ENCODE measurements around the gene ARID1B.
A peak's percentile ranks its signal among the peaks of the same experiment; 100 is the strongest.
"Not testable (repeated sequence)": the region's sequence is repeated elsewhere in the genome, so short reads cannot be mapped to it uniquely, and the experiment has no call there.

ARID1B gene

DNA sequence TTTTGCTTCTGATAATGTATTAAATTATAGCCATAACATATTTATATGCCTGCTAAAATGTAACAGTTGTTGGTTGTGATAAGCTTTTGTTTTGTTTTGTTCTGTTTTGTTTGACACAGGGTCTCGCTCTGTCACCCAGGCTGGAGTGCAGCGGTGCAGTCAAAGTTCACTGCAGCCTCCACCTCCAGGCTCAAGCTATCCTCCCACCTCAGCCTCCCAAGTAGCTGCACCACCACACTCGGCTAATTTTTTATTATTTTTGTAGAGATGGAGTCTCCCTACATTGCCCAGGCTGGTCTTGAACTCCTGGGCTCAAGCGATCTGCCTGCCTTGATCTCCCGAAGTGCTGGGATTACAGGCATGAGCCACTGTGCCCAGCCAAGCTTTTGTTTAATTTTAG is 157.8 kb downstream of the ARID1B start:
- H3K36me3 Mint-ChIP-seq: peaks cover 6% of the 10 kb centered on the region
- no peak overlapping the region for H3K4me3 Mint-ChIP-seq
- H3K9me3 Mint-ChIP-seq (ENCODE audit: low read depth): no peaks in the 10 kb centered on the region
- peaks cover 65% of the 10 kb centered on the region for H3K4me1 Mint-ChIP-seq (ENCODE audit: low read depth)
- H3K27me3 Mint-ChIP-seq: no peaks in the 10 kb centered on the region
- no peak overlapping the region for H3K27ac Mint-ChIP-seq

DNA sequence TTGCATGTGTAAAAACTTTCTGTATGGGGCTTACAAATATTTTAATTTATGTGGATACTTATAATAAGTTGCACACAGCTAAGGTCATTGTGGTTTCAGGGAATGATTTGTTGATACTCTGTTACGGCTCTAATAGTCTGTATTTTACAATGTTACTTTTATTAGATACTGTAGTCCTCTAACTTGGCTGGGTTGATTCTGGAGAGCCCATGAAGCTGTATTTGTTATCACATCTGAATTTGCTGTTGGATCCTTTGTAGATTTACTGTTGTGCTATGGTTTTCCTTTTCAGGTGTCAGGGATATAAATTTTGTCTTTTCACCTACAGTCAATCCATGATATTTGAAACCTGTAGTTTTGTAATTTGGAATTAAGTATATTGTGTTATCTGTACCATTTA is 161.0 kb downstream of the ARID1B start:
- Mint-ChIP-seq H3K4me1 (ENCODE audit: low read depth) (peaks cover 70% of the 10 kb centered on the region), H3K27ac (no peak overlapping the region), H3K27me3 (no peaks in the 10 kb centered on the region), H3K4me3 (no peak overlapping the region), H3K9me3 (ENCODE audit: low read depth) (no peaks in the 10 kb centered on the region), H3K36me3 (peaks cover 4% of the 10 kb centered on the region)

DNA sequence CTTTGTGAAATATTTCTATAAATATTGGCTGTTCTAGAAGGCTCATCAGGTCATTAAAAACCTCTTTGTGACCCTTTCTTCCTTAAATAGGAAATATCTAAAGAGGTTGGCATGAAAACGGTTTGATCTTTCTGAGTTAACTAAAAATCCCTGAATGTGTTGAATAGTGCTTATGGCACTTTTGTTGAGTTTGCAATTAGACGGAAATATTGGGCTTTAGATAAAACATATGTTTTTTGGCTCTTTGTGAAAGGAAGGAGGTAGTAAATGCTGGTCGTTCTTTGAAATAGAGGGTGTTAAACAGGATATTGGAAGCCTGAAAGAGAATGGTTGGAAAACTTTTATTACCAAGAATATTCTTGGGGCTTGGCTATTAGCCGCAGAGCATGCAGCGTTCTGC is 163.0 kb downstream of the ARID1B start:
- Mint-ChIP-seq H3K4me1 (ENCODE audit: low read depth) (peaks cover 70% of the 10 kb centered on the region), H3K27me3 (no peaks in the 10 kb centered on the region), H3K36me3 (peaks cover 4% of the 10 kb centered on the region), H3K27ac (no peak overlapping the region), H3K9me3 (ENCODE audit: low read depth) (no peaks in the 10 kb centered on the region), H3K4me3 (no peak overlapping the region)

DNA sequence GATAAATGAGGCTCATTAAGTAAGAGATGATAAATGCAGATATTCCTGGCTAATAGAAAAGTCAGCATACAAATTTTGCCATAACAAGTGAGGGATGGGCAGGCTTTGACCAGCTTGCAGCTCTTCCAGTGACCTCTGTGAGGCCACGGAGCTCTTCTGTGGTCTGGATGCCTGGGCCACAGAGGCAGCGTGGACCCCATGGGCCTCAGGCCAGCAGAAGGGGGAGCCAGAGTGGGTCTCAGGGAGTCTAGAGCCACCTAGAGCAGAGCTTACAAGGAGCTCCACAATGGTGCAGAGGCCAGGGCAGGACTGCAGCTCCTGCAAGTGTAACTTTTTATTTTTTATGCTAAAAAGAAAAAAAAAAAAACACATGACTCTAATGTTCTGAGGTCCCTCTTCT is 165.1 kb downstream of the ARID1B start:
- Mint-ChIP-seq H3K9me3 (ENCODE audit: low read depth) (no peaks in the 10 kb centered on the region), H3K36me3 (peaks cover 2% of the 10 kb centered on the region), H3K27me3 (no peaks in the 10 kb centered on the region), H3K4me3 (no peak overlapping the region), H3K27ac (no peak overlapping the region), H3K4me1 (ENCODE audit: low read depth) (peaks cover 78% of the 10 kb centered on the region)

DNA sequence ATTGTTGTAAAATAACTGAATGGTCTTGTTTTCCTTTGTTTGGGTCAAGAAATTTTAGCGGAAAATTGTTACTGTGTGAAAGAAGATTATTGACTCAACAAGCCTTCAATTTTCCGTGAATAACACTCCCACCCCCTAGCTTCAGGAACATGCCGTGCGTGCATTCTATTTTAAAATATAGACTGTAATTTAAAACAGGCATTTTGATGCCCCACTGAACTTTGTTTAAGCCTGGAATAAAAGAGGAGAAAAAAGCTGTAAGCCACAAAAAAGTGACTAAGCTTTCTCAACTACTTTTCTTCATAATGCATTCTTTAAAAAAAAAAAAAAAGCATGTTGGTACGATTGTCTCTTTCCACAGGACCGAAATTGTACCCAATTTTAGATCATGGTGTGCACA is 166.0 kb downstream of the ARID1B start:
- H3K27ac Mint-ChIP-seq: no peak overlapping the region
- peaks cover 73% of the 10 kb centered on the region for H3K4me1 Mint-ChIP-seq (ENCODE audit: low read depth)
- H3K27me3 Mint-ChIP-seq: no peaks in the 10 kb centered on the region
- no peaks in the 10 kb centered on the region for H3K9me3 Mint-ChIP-seq (ENCODE audit: low read depth)
- H3K36me3 Mint-ChIP-seq: no peaks in the 10 kb centered on the region
- no peak overlapping the region for H3K4me3 Mint-ChIP-seq

DNA sequence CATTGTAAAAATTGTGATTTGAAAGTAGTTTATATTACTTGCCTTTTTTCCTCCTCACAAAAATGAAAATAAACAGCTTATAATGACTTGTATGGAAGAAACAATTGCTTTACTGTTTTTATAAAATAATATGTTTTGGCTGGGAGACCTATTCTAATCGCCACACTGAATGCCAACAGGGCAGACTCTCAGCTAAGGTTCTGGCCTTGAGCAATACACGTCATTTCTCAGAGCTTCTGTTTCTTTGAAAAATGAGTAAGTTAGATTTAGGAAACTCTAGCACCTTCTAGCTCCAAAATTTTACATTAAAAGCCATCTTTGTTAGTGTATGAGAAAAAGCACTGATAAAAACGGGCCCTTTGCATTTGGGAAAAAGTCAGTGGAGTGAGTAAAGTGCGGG is 166.6 kb downstream of the ARID1B start:
- Mint-ChIP-seq H3K36me3 (no peaks in the 10 kb centered on the region), H3K27ac (no peak overlapping the region), H3K4me3 (no peak overlapping the region)

DNA sequence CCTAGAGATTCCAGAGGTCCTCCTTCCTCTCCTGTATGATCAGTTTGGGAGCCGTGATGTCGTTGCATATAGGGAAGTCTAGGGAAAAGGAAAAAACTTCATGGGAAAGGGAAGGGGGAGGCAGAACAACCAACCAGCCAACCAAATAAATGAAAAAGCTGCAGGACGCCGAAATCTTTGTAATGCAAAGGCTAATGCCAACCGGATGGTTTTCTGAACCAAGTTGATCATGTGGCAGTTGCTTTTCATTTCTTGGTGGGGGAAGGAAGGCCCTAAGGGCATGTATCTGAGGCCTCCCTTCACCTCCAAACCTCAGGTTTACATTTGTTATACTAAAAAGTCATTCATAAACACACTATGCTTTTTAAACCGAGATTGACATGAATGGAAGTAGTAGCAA is 167.2 kb downstream of the ARID1B start:
- H3K27me3 Mint-ChIP-seq: no peaks in the 10 kb centered on the region
- peak overlapping the region; percentile 61 for H3K27ac Mint-ChIP-seq
- no peaks in the 10 kb centered on the region for H3K36me3 Mint-ChIP-seq
- no peaks in the 10 kb centered on the region for H3K9me3 Mint-ChIP-seq (ENCODE audit: low read depth)
- H3K4me3 Mint-ChIP-seq: no peak overlapping the region
- H3K4me1 Mint-ChIP-seq (ENCODE audit: low read depth): peaks cover 71% of the 10 kb centered on the region

More for the DNA sequence above, 166.6 kb downstream of the ARID1B start:
- Mint-ChIP-seq H3K27me3 (no peaks in the 10 kb centered on the region), H3K4me1 (ENCODE audit: low read depth) (peaks cover 69% of the 10 kb centered on the region), H3K9me3 (ENCODE audit: low read depth) (no peaks in the 10 kb centered on the region)

DNA sequence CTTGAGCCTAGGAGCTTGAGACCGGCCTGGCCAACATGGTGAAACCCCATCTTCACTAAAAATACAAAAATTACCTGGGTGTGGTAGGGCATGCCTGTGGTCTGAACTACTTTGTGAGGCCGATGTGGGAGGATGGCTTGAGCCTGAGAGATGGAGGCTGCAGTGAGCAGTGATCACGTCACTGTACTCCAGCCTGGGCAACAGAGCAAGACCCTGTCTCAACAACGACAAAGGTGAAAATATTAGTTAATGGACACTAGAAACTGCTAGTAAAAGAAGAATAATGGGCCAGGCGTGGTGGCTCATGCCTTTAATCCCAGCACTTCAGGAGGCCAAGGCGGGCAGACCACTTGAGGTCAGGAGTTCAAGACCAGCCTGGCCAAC is 168.6 kb downstream of the ARID1B start:
- H3K4me3 Mint-ChIP-seq, H3K36me3 Mint-ChIP-seq: not testable (repeated sequence)
- peaks cover 67% of the 10 kb centered on the region for H3K4me1 Mint-ChIP-seq (ENCODE audit: low read depth)

DNA sequence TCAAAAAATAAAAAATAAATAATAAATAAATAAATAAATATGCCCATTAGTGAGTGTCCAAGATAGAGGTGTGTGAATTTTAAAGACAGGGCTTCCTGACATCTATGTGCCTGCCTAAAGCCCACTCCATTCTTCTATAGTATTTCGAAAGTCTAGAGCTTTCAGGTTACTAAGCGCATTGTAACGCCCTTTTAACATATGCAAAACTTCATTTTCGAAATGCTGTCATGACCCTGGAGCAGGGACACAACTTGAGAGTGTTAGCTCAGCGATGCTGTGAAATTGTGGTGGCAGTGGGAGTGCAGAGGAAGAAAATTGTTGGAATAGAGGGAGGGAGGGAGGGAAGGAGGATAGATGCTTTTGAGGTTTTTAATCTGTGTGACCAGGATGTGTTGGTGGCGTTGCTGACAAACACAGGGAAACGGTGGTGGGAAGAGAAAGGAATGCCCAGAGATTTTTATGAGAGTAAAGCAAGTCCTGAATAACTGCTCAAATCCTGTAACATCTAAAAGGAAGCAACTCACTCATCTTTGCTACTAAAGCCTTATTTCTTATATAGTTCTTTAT is 169.3 kb downstream of the ARID1B start:
- H3K36me3 Mint-ChIP-seq: no peaks in the 10 kb centered on the region
- H3K27ac Mint-ChIP-seq: no peak overlapping the region
- no peaks in the 10 kb centered on the region for H3K27me3 Mint-ChIP-seq
- peaks cover 60% of the 10 kb centered on the region for H3K4me1 Mint-ChIP-seq (ENCODE audit: low read depth)
- no peak overlapping the region for H3K4me3 Mint-ChIP-seq
- H3K9me3 Mint-ChIP-seq (ENCODE audit: low read depth): no peaks in the 10 kb centered on the region

More for the DNA sequence above, 168.6 kb downstream of the ARID1B start:
- not testable (repeated sequence) for H3K9me3 Mint-ChIP-seq (ENCODE audit: low read depth); H3K27ac Mint-ChIP-seq; H3K27me3 Mint-ChIP-seq

DNA sequence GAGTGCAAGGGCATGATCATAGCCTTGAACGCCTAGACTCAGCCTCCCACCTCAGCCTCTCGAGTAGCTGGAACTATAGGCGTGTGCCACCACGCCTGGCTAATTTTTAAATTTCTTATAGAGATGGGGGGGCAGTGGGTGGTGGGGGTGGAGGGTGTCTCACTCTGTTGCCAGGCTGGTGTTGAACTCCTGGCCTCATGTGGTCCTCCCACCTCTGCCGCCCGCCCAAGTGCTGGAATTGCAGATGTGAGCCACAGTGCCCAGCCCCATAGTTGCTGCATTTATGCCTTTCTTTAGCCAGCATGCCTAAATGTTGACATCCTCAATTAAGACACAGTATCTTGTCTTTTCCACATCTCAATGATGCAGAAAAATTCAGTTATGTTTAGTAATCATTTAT is 171.1 kb downstream of the ARID1B start:
- H3K4me1 Mint-ChIP-seq (ENCODE audit: low read depth): peaks cover 57% of the 10 kb centered on the region
- no peak overlapping the region for H3K27ac Mint-ChIP-seq
- no peaks in the 10 kb centered on the region for H3K27me3 Mint-ChIP-seq
- no peaks in the 10 kb centered on the region for H3K36me3 Mint-ChIP-seq
- no peaks in the 10 kb centered on the region for H3K9me3 Mint-ChIP-seq (ENCODE audit: low read depth)
- H3K4me3 Mint-ChIP-seq: no peak overlapping the region

DNA sequence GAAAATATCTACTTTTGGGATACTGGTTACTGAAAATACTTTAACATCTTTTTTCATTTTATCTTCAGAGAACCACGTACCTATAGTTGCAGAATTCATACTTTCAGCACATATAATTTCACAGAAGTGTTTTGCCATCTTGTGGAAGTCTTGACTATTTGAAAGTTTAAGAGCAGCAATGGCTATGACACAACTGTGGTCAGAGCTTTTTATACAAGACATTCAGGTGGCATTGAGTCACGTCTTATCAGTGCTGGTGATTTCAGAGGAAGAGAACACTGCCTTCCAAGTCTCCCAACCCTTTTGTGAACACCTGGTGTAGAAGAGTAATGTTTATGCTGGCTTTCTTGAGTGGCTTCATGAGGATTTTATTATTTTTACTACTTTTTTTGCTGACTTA is 171.6 kb downstream of the ARID1B start:
- Mint-ChIP-seq H3K36me3 (no peaks in the 10 kb centered on the region), H3K27me3 (no peaks in the 10 kb centered on the region), H3K4me1 (ENCODE audit: low read depth) (peaks cover 60% of the 10 kb centered on the region), H3K4me3 (no peak overlapping the region), H3K9me3 (ENCODE audit: low read depth) (no peaks in the 10 kb centered on the region), H3K27ac (no peak overlapping the region)

DNA sequence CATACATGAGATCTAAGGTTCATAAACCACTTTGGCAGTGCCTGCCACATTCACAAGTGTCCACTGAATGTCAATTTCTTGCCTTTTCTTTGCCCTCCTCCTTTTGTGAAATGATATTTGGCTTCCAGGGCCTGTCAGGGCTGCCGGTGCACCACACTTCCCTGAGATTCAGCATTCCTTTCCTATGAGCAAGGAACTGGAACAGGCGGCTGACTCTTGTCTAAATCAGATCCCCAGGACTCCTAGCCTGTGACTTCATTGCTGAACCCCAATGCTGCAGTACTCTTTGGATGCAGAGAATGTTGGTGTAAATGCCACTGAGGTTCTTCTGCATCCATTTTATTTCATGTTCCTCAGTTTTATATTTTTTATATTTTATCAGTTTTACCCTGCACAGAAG is 172.2 kb downstream of the ARID1B start:
- H3K36me3 Mint-ChIP-seq: no peaks in the 10 kb centered on the region
- H3K4me3 Mint-ChIP-seq: no peak overlapping the region
- H3K27ac Mint-ChIP-seq: no peak overlapping the region
- H3K4me1 Mint-ChIP-seq (ENCODE audit: low read depth): peaks cover 56% of the 10 kb centered on the region
- H3K9me3 Mint-ChIP-seq (ENCODE audit: low read depth): no peaks in the 10 kb centered on the region
- no peaks in the 10 kb centered on the region for H3K27me3 Mint-ChIP-seq

DNA sequence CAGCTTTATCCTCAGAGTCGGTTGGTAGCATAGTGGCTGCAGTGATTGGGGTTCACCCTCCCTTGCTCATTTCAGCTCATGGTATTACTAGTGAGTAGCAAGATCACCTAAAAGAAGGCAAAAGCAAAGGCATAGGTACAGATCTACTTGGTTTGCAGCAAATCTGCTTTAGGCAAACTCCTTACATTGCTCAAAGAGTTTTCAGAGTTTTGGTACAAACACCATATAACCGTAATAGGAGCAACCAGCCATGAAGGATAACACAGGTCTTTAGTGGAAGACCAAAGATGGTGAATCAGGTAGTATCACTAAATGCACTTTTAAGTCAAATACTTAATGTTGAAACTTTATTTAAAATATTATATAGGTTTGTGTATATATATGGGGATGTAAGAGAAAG is 172.9 kb downstream of the ARID1B start:
- Mint-ChIP-seq H3K4me3 (no peak overlapping the region), H3K36me3 (no peaks in the 10 kb centered on the region), H3K27ac (no peak overlapping the region), H3K4me1 (ENCODE audit: low read depth) (peaks cover 60% of the 10 kb centered on the region), H3K9me3 (ENCODE audit: low read depth) (no peaks in the 10 kb centered on the region), H3K27me3 (no peaks in the 10 kb centered on the region)

DNA sequence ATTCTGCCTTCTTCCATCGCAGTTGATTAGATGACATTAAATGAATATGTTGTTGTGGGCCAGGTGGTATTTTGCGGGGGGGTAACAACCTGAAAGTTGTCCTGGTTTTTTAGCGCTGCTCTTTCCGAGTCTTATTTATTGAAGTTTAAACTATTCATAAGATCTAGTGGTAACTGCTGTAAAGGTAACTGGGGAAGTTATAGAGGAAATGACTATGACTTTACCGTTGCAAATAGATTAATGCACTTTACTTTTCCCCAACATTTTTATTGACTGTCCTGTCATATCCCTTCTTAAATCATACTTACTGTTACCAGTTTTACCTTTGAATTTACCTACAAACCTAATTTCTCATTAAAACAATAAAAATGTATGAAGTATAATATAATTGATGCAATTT is 173.4 kb downstream of the ARID1B start:
- no peak overlapping the region for H3K4me3 Mint-ChIP-seq

DNA sequence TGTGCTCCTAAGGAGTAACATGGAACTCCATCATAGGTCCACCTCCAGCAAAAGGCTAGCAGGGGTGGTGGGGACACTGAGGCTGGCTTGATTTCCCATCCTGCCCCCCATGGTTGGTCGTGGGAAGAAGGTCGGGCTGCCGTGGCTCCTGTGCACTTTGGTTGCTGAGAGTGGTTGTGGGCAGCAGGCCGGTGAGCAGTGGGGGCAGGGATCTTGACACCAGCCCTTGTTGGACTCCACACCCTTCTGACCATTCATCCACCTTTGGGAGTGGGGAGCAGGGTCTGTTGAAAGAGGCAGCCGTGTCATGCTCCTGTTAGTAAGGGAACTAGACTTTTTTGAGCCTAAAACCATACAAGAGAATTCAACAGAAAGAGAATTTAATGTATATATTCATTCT is 175.2 kb downstream of the ARID1B start:
- Mint-ChIP-seq H3K9me3 (ENCODE audit: low read depth) (no peaks in the 10 kb centered on the region), H3K27ac (no peak overlapping the region), H3K4me1 (ENCODE audit: low read depth) (peaks cover 56% of the 10 kb centered on the region), H3K36me3 (no peaks in the 10 kb centered on the region), H3K4me3 (no peak overlapping the region), H3K27me3 (no peaks in the 10 kb centered on the region)

More for the DNA sequence above, 173.4 kb downstream of the ARID1B start:
- Mint-ChIP-seq H3K27me3 (no peaks in the 10 kb centered on the region), H3K4me1 (ENCODE audit: low read depth) (peaks cover 61% of the 10 kb centered on the region), H3K27ac (no peak overlapping the region), H3K36me3 (no peaks in the 10 kb centered on the region), H3K9me3 (ENCODE audit: low read depth) (no peaks in the 10 kb centered on the region)

DNA sequence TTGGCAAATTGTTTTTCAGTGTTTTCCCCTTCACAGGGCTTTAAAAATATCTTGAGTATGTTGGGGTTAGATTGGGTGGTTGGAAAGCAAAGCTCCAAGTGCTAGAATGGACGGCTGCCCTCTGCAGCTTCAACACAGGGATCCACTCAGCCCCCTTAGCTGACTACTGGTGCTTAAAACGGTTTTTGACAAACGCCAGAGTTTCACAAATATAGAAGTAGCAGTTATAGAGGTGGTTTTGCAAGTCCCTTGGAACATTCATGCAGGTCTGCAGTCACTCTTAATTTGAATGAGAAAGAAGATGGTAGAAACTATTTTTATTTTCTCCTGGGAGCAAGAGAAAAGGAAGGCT is 175.9 kb downstream of the ARID1B start:
- no peak overlapping the region for H3K27ac Mint-ChIP-seq
- H3K9me3 Mint-ChIP-seq (ENCODE audit: low read depth): no peaks in the 10 kb centered on the region
- peaks cover 2% of the 10 kb centered on the region for H3K36me3 Mint-ChIP-seq
- H3K4me3 Mint-ChIP-seq: no peak overlapping the region
- no peaks in the 10 kb centered on the region for H3K27me3 Mint-ChIP-seq
- peaks cover 61% of the 10 kb centered on the region for H3K4me1 Mint-ChIP-seq (ENCODE audit: low read depth)

Measured in activated naive CD8-positive, alpha-beta T cell (primary cell).